Activated CD8-positive, alpha-beta T cell treated with anti-CD3 and anti-CD28 coated beads for 36 hours (primary cell): Measurements from ENCODE around the gene ZFAND6. TPM values are rescaled to one million over a fixed set of nuclear protein-coding genes. Genes with fewer than 3 reads are reported as not detected.

Experiments
- ATAC-seq: fragments of 200-7000 bp; cut with Tn5 transposase; one replicate; pipeline ENCODE4 v1.10.0; 2021; ENCODE audit warnings: mild to moderate bottlenecking, moderate library complexity
- CTCF ChIA-PET: fragments of 350-600 bp; sonication (Branson Sonifier 250); formaldehyde crosslinking; loops from one replicate; lab custom pipeline; 2021; ENCODE audit warnings: antibody characterized with exemption; lab: Charles Lee
- POLR2A ChIA-PET: fragments of 350-600 bp; sonication (Branson Sonifier 250); formaldehyde crosslinking; loops from one replicate; lab custom pipeline; 2021; ENCODE audit warnings: antibody characterized with exemption; lab: Charles Lee
- DNase-seq: peaks from one replicate; pipeline ENCODE4 v3.0.0-alpha.2; 2020
- H3K27ac Mint-ChIP-seq: one replicate; pipeline ENCODE4 v1.8.0; 2021; ENCODE audit warnings: mild to moderate bottlenecking, mixed read lengths
- H3K27me3 Mint-ChIP-seq: one replicate; pipeline ENCODE4 v1.8.0; 2021; ENCODE audit warnings: mixed read lengths
- H3K36me3 Mint-ChIP-seq: one replicate; pipeline ENCODE4 v1.8.0; 2021; ENCODE audit warnings: low read depth, mixed read lengths
- H3K4me1 Mint-ChIP-seq: one replicate; pipeline ENCODE4 v1.8.0; 2021; ENCODE audit warnings: low read depth, mixed read lengths
- H3K4me3 Mint-ChIP-seq: one replicate; pipeline ENCODE4 v1.8.0; 2021; ENCODE audit warnings: mild to moderate bottlenecking, moderate library complexity, mixed read lengths
- H3K9me3 Mint-ChIP-seq: one replicate; pipeline ENCODE4 v1.8.0; 2021; ENCODE audit warnings: mixed read lengths
- CTCF ChIP-seq: fragments of 200-600 bp; IDR thresholded peaks from one replicate; pipeline ENCODE4 v1.8.0; 2022; ENCODE audit warnings: antibody characterized with exemption, mild to moderate bottlenecking
- intact Hi-C: fragments of 100-400 bp; cut with micrococcal nuclease; formaldehyde crosslinking; loops from one replicate; pipeline ENCODE4 v1.10.0; 2022
- total RNA-seq, 2 experiments: library from RNA; stranded (reverse); gene quantifications; one replicate each; pipeline ENCODE4 v1.2.3, GENCODE V29; 2021

ZFAND6 gene
- total RNA-seq, 2 experiments from 2014 or later, result 29.6 to 30.7 TPM

DNA sequence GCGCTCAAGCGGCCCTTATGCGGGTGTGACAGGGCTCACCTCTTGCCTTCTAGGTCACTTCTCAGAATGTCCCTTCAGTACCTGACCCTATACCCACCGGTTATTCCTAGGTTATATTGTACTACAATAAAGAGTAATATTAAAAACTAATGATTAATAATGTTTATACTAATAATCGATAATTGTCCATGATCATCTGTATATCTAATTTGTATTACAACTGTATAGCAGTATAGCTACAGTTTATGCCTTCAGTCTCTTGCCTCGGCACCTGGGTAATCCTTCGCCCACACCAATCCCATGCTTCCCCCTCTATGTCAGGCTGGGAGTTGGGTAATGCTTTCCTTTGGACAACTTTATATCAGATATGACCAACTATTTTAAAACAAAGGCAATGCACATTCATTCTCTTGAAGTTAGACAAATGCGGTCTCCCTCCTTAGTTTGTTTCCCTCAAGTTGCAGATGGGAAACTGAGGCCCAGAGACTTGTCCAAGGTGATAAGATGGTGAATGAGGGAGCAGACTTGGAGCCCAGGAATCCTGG, 96.8 kb downstream of the ZFAND6 start:
- Mint-ChIP-seq H3K4me1 (peaks cover 47% of the 10 kb centered on the region), H3K9me3 (no peaks in the 10 kb centered on the region), H3K27ac (no peak overlapping the region), H3K36me3 (peaks cover 25% of the 10 kb centered on the region), H3K27me3 (no peaks in the 10 kb centered on the region), H3K4me3 (no peak overlapping the region)
- TF ChIP-seq CTCF, result no peak
- POLR2A ChIA-PET, result no interaction called here
- CTCF ChIA-PET, result interaction anchor here (1.3 kb wide), 2 partner anchors 96 to 303 kb away, joined by 4 to 6 read pairs; no protein-coding TSS in a partner anchor
- intact Hi-C loops, result no loop called here
- ATAC-seq (no peak), DNase-seq (no peak)

- peaks cover 40% of the 10 kb centered on the region for H3K4me1 Mint-ChIP-seq
- TF ChIP-seq CTCF, result no peak
- H3K9me3 Mint-ChIP-seq, result no peaks in the 10 kb centered on the region
- ChIA-PET POLR2A (interaction anchor here (0.6 to 1.0 kb wide), 2 partner anchors 32 to 89 kb away, joined by 3 read pairs; no protein-coding TSS in a partner anchor), CTCF (interaction anchor here (1.0 to 1.3 kb wide), 3 partner anchors 16 to 304 kb away, joined by 3 to 6 read pairs (median 4); no protein-coding TSS in a partner anchor)
- no peaks in the 10 kb centered on the region for H3K27me3 Mint-ChIP-seq
- no peak overlapping the region for H3K4me3 Mint-ChIP-seq
- H3K27ac Mint-ChIP-seq, result no peak overlapping the region
- no peak for ATAC-seq
- no peak for DNase-seq
- intact Hi-C loops, result no loop called here
- peaks cover 31% of the 10 kb centered on the region for H3K36me3 Mint-ChIP-seq
Measured at GRCh38 chr15:80157215-80157614, 97.7 kb downstream of the ZFAND6 start.

- Mint-ChIP-seq H3K4me1 (peaks cover 28% of the 10 kb centered on the region), H3K9me3 (no peaks in the 10 kb centered on the region), H3K27ac (peak overlapping the region; percentile 14), H3K36me3 (peaks cover 48% of the 10 kb centered on the region), H3K27me3 (no peaks in the 10 kb centered on the region), H3K4me3 (no peak overlapping the region)
- ATAC-seq (no peak), DNase-seq (no peak)
- TF ChIP-seq CTCF, result no peak
- POLR2A ChIA-PET, result no interaction called here
- CTCF ChIA-PET, result no interaction called here
- intact Hi-C loops, result no loop called here
Measured at GRCh38 chr15:80159301-80159700, 99.8 kb downstream of the ZFAND6 start.

DNA sequence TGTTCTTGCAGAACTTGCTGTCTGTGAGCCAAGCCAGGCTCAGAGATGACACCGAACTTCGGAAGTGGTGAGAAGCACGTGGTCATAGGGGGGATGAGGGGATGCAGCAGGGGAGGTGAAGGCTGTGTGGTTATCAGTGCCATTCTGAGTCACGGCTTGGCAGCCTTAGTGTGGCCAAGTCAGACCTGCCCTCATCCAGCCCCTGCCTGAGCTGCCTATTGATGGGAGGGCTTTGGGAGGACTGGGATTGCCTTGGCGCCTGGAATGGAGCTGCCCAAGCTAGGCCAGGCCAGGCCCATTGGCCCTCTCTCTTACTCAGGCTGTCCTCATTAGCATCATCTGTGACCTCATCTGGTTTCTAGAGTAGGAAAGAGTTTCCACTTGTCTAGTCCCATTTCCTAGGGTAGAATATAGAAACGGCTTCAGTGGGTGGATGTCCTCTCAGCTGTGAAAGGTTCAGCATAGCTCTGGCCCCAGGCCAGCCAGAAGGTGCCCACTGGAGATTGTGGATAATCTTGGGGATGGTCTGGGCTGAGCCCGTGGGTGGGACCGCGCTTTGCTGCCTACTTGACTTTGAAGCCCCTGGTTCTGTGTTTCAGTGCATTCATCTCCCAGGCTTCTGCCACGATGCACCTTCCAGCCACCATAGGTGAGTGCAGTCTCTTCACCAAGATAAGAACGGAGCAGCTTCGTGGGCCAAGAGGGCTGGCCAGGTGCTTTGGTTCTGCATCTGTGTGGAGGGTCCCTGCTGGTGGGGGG, 100.5 kb downstream of the ZFAND6 start:
- peak overlapping the region; percentile 78 for H3K27ac Mint-ChIP-seq
- peaks cover 50% of the 10 kb centered on the region for H3K36me3 Mint-ChIP-seq
- CTCF ChIA-PET, result interaction anchor here (0.8 to 1.7 kb wide), 3 partner anchors 8 to 306 kb away, joined by 3 to 7 read pairs (median 3); no protein-coding TSS in a partner anchor
- ATAC-seq (peak; percentile 47), DNase-seq (peak; percentile 38)
- POLR2A ChIA-PET, result interaction anchor here (0.6 to 1.6 kb wide), 2 partner anchors 99 to 163 kb away, joined by 3 to 7 read pairs; no protein-coding TSS in a partner anchor
- TF ChIP-seq CTCF, result no peak
- intact Hi-C loops, result no loop called here
- H3K9me3 Mint-ChIP-seq, result no peaks in the 10 kb centered on the region
- no peak overlapping the region for H3K4me3 Mint-ChIP-seq
- peaks cover 21% of the 10 kb centered on the region for H3K4me1 Mint-ChIP-seq
- no peaks in the 10 kb centered on the region for H3K27me3 Mint-ChIP-seq
